ENCODE measurements around the gene ANKRD2. TPM values are rescaled to one million over a fixed set of nuclear protein-coding genes. Genes with fewer than 3 reads are reported as not detected.

The ANKRD2 gene
- polyA plus RNA-seq, 3 donors = 0.39 to 0.50 (median 0.49) TPM

- no peak for DNase-seq
Measured at GRCh38 chr10:97596101-97597082, 23.8 kb downstream of the ANKRD2 start.

- DNase-seq = no peak
Measured at GRCh38 chr10:97597778-97598177, 25.2 kb downstream of the ANKRD2 start.

DNA sequence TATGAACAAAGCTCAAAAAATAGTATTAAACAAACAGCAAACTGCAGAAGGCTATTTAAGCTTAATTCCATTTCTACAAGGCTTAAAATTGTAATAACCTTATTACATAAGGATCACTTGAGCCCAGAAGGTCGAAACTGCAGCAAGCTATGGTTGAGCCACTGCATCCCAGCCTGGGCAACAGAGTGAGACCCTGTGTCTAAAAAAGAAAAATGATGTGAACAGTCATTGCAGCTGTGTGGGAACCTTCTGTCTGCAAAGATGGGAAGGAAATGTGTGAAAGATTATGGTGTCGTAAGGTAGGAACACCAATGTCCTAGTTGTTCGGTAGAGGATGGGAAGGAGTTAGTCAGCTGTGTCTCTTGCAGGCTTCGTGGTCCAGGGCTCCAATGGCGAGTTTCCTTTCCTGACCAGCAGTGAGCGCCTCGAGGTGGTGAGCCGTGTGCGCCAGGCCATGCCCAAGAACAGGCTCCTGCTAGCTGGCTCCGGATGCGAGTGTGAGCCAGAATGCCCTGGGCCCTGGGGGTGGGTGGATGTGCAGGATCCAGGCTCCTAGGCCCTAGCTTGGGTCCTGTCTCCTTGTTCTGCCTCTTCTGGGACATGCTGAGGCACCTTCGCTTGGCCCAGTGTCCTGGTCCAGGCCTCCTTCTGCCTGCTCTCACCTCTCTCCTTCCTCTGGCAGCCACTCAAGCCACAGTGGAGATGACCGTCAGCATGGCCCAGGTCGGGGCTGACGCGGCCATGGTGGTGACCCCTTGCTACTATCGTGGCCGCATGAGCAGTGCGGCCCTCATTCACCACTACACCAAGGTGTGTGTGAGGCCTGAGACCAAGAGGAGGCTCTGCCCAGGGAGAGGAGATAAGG is 26.1 kb downstream of the ANKRD2 start:
- no peak for DNase-seq

- no peak for DNase-seq
Measured at GRCh38 chr10:97599272-97599619, 26.7 kb downstream of the ANKRD2 start.

- no peak for DNase-seq
Measured at GRCh38 chr10:97600616-97601015, 28.0 kb downstream of the ANKRD2 start.

DNA sequence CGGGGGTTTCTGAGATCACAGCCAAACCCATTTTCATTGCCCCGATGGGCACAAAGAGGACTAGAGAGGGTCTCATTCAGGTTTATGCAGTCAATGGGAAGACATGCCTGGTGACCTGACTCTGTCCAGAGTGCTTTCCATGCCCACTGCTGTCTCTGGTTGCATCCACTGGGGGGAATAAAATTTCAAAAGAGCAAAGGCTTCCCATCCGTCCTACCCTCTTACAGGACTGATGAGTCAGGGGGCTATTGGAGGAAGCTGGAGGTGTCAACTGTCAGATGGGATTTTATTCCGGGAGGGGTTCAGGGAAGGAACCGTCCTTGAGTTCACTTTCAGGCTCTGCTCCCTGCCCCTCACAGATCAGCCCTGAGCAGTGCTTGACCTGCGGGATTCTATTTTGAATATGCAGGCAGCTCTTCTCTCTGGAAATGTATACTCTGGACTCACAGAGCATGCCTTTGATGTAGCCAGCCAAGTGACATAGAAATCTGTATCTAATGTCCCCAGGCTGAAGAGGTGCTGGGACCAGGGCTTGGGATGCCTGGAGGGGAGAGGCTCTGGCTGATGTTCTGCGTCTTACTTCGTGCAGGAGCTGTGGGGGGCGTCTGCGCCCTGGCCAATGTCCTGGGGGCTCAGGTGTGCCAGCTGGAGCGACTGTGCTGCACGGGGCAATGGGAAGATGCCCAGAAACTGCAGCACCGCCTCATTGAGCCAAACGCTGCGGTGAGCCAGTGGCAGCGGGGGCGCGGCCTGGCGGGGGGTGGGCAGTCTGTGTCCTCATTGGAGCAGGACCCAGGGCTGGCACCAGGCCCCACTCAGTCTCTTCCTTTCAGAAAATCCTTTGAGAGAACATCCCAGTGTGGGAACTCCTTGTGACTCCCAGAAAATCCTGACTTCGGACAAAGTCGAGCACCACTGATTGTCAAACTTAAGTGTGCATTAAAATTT is 29.0 kb downstream of the ANKRD2 start:
- peak; percentile 11 for DNase-seq

DNA sequence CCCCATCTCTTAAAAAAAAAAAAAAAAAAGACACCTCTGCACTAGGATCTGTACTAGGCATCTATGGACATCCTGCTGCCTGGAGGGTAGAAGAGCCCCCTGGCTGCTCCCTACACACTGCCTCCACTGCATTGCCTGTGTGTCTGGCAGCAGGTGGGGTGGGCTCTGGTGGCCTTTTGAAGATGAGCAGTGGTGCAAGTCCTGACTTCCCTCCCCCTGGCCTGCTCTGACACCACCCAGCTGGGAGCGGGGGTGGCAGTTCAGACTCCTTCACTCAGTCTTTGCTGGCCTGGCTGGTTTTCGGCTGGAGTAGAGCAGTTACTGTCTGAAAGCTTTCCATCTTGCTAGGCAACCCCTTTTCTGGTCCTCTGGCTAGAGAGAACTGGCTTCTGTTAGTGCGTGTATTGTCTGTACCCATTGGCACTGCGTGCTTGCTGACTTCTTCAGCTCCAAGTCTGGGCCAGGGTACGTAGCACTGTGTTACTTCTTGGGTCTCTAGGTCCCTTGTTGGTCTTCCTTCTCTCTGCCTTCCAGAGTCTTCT is 34.6 kb downstream of the ANKRD2 start:
- DNase-seq = peak; percentile 8

DNA sequence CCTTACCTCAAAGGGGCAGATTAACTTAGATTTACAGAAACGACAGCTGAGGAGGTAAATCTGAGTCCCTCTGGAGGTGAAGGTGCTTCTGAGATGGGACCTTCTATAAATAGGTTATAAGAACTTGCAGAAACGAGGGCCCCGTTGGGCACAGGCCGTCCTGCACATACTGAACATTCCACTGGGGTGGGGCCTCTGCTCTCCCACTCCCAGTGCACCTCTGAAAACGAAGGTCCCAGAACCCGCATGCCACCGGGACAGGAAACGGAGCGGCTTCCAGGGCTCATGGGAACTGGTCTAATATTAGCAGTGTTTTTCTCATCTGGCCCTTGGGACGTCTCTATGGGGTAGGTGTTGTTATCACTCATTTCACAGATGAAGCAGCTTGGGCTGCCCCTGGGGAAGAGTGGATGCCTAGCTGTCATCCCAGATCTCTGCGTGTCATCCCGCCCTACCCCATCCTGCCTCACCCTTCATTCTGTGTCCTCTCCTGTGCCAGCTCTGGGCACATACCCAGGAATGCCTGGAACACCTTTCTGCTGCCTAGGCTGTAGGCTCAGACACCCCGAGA is 36.5 kb downstream of the ANKRD2 start:
- no peak for DNase-seq

- no peak for DNase-seq
Measured at GRCh38 chr10:97611473-97611872, 38.9 kb downstream of the ANKRD2 start.

- peak; percentile 39 for DNase-seq
Measured at GRCh38 chr10:97612386-97612785, 39.8 kb downstream of the ANKRD2 start.

DNA sequence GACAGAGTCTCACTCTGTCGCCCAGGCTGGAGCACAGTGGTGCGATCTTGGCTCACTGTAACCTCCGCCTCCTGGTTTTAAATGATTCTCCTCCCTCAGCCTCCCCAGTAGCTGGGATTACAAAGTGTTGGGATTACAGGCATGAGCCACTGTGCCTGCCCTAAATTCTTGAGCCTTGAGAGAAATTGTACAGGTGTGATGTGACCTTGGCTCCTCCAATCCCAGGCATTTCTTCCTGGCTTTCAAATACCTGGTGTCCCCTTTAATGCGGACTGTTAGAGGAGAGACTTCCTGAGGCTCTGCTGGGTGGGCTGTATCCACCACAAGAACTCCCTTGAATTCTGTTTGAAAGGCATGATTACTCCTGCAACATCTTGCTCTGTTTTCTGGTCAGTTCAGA is 45.7 kb downstream of the ANKRD2 start:
- no peak for DNase-seq

GRCh38 chr10:97618733-97619132 is 46.2 kb downstream of the ANKRD2 start:
- DNase-seq = no peak

- peak; percentile 24 for DNase-seq
Measured at GRCh38 chr10:97623277-97623676, 50.7 kb downstream of the ANKRD2 start.

GRCh38 chr10:97627731-97628130 is 55.2 kb downstream of the ANKRD2 start:
- DNase-seq = no peak

DNA sequence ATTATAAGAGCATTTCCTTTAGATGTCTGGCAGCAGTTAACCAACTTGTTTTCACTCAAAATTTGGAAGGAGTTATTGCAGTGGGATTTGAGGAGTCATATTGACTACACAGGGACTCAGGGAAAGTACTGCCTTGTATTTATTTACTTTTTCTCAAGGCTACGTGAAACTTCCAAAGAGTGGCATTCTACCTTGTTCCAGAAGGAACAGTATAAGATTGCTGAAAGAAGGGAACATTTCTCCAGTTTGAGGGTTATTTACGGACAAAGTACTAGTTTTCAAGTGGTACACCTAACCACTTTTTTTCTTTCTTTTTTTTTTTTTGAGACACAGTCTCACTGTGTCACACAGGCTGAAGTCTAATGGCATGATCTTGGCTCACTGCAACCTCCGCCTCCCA is 55.6 kb downstream of the ANKRD2 start:
- no peak for DNase-seq

GRCh38 chr10:97629289-97629688 is 56.7 kb downstream of the ANKRD2 start:
- no peak for DNase-seq

DNA sequence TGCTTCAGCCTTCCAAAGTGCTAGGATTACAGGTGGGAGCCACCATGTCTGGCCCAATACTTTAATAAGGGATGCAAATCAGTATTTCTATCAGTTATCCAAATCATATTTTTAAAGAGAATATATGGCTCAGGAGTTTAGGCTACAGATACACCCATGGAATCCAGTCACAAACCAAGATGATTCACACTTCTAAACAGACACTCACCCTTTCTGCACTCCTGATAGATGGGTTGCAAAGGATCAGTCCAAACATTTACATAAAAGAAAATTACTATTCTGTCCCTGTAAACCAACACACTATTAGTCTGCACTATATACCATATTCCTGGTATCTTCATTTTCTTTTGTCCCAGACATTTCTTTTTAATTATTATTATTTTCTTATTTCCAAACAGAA is 58.5 kb downstream of the ANKRD2 start:
- DNase-seq = no peak

DNA sequence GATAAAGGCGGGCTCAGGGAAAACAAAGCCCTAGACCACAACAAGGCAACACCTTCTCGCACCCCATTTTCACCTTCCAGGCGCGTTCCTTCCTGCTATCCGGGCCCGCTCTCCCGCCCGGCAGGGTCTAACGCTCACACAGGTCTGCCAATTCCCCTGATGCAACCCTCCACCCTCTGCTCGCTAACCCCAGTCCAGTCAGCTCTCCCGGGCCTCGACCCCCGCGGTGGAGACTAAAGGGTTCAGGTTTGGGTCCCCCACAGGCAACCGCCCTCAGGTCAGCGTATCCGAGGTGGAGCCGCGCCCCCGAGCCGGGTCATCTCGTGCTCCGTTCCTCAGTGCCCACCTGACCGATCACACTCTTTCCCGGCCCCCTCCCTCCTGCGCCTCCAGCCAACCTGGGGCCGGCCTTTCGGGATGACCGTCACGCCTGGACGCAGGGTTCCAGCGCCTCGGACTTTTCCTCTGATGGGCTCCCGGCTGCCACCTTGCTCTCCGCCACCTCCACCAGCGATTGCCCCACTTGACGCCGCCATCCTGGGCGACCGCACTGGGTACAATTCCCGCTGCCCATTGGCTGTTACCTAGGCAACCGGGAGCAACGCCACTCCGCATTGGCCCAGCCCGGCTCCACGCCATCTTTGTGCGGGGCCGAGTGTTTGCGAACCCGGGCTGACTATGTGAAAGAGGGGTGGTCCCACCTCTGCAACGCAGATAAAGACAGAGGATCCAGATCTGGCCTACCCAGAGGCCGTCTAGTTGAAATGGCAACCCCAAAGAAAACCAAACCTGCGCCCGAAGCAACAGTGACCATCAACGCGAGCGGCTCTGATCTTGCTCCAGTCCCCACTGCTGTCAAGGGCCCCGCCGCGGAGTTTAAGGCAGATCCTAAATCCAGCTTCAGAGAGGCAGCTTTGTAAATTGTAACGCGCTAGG is 60.6 kb downstream of the ANKRD2 start, which contains the start of gene MORN4:
MORN4 (minus strand) TSS at position 552 of the 936 bp plus-strand sequence. CDS start 13,847 bp downstream, outside the sequence.
- peak; percentile 94 for DNase-seq
